ENCODE results near the gene MAP1LC3B.

MAP1LC3B gene

DNA sequence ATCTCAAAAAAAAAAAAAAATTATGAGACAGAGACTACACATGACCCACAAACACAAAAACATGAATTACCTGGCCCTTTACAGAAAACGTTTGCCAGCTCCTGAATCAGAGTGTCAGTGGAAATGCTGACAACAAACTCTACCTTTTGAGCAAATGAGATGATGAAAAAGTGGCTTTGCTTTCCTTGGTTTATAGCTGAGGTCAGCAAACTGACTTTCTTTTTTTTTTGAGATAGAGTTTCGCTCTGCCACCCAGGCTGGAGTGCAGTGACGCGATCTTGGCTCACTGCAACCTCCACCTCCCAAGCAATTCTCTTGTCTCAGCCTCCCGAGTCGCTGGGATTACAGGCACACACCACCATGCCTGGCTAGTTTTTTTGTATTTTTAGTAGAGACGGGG is 54.3 kb downstream of the MAP1LC3B start:
- Histone ChIP-seq H3K36me3 (ENCODE audit: insufficient read depth, low read length) (peaks cover 67% of the 10 kb centered on the region), H3K9me2 (ENCODE audit: low read depth, low read length) (no peaks in the 10 kb centered on the region), H3K4me1 (ENCODE audit: insufficient read depth, low read length, severe bottlenecking) (no peaks in the 10 kb centered on the region), H3F3A (ENCODE audit: insufficient read depth, low read length) (no peaks in the 10 kb centered on the region), H2AFZ (ENCODE audit: low read length) (no peak overlapping the region), H3K27ac (ENCODE audit: low read depth, low read length, poor library complexity, severe bottlenecking) (no peak overlapping the region), H3K79me2 (ENCODE audit: insufficient read depth, low read length) (no peaks in the 10 kb centered on the region), H3K9ac (ENCODE audit: low read length) (no peak overlapping the region), H3K9me3 (ENCODE audit: low read length) (peaks cover 3% of the 10 kb centered on the region; the same call in 1 of the 2 replicates), H3K4me2 (ENCODE audit: low read length) (no peak overlapping the region), H3K27me3 (ENCODE audit: insufficient read depth, low read length) (no peaks in the 10 kb centered on the region), H4K20me1 (ENCODE audit: insufficient read depth, low read length) (no peaks in the 10 kb centered on the region), H3K4me3 (ENCODE audit: low read depth, low read length, poor library complexity, severe bottlenecking) (no peak overlapping the region)
- TF ChIP-seq, protein P1, sequence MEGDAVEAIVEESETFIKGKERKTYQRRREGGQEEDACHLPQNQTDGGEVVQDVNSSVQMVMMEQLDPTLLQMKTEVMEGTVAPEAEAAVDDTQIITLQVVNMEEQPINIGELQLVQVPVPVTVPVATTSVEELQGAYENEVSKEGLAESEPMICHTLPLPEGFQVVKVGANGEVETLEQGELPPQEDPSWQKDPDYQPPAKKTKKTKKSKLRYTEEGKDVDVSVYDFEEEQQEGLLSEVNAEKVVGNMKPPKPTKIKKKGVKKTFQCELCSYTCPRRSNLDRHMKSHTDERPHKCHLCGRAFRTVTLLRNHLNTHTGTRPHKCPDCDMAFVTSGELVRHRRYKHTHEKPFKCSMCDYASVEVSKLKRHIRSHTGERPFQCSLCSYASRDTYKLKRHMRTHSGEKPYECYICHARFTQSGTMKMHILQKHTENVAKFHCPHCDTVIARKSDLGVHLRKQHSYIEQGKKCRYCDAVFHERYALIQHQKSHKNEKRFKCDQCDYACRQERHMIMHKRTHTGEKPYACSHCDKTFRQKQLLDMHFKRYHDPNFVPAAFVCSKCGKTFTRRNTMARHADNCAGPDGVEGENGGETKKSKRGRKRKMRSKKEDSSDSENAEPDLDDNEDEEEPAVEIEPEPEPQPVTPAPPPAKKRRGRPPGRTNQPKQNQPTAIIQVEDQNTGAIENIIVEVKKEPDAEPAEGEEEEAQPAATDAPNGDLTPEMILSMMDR (IDR thresholded peaks at IDR 0.05; ENCODE audit: low read length), result no peak
- TF ChIP-seq EZH2 (IDR thresholded peaks at IDR 0.05; ENCODE audit: borderline replicate concordance, low read length), result no peak

DNA sequence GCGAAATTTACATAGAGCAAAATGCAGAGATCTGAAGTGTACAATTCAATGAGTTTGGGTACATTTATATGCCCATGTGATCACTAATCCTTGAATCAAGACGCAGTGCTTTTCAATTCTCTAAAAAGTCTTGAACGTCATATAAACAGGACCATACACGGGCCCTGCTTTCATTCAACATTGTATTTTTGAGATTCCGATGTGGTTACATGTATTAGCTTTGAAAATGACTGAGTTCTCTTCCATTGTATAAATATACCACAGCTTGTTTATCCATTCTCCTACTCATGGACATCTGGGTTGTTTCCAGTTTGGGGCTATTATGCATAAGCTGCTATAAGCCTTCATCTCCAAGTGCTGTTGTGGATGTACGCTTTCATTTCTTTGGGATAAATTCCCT is 55.2 kb downstream of the MAP1LC3B start:
- no peak overlapping the region for H2AFZ ChIP-seq (ENCODE audit: low read length)
- no peak overlapping the region for H3K27ac ChIP-seq (ENCODE audit: low read depth, low read length, poor library complexity, severe bottlenecking)
- no peak overlapping the region for H3K4me3 ChIP-seq (ENCODE audit: low read depth, low read length, poor library complexity, severe bottlenecking)
- H3K9me3 ChIP-seq (ENCODE audit: low read length), result peaks cover 3% of the 10 kb centered on the region; the same call in 1 of the 2 replicates
- no peaks in the 10 kb centered on the region for H3K79me2 ChIP-seq (ENCODE audit: insufficient read depth, low read length)
- TF ChIP-seq, protein P1 (IDR thresholded peaks at IDR 0.05; ENCODE audit: low read length), result no peak
- no peak for TF ChIP-seq EZH2 (IDR thresholded peaks at IDR 0.05; ENCODE audit: borderline replicate concordance, low read length)
- no peaks in the 10 kb centered on the region for H4K20me1 ChIP-seq (ENCODE audit: insufficient read depth, low read length)
- H3K4me1 ChIP-seq (ENCODE audit: insufficient read depth, low read length, severe bottlenecking), result no peaks in the 10 kb centered on the region
- no peak overlapping the region for H3K9ac ChIP-seq (ENCODE audit: low read length)
- no peaks in the 10 kb centered on the region for H3F3A ChIP-seq (ENCODE audit: insufficient read depth, low read length)
- no peaks in the 10 kb centered on the region for H3K27me3 ChIP-seq (ENCODE audit: insufficient read depth, low read length)
- no peaks in the 10 kb centered on the region for H3K9me2 ChIP-seq (ENCODE audit: low read depth, low read length)
- H3K4me2 ChIP-seq (ENCODE audit: low read length), result no peak overlapping the region
- H3K36me3 ChIP-seq (ENCODE audit: insufficient read depth, low read length), result peaks cover 76% of the 10 kb centered on the region

DNA sequence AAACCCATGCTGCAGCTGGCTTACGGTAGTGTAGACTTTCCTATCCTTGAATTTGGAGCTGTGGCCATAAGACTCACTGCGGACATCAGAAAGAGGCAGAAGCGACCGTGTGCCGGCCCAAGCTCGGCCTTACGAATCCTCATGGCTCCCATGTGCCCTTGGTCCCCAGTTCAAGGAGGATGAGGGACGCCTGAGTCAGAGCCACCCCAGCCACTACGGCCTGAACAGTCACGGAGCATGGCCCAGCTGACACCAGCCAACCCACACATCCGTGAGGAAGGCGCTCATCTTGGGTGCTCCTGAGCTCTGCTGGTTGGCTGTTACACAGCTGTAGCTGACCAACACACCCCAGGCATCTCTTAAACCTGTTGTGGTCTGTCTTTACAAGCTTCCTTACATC is 56.7 kb downstream of the MAP1LC3B start:
- no peak overlapping the region for H3K27ac ChIP-seq (ENCODE audit: low read depth, low read length, poor library complexity, severe bottlenecking)
- H4K20me1 ChIP-seq (ENCODE audit: insufficient read depth, low read length), result no peaks in the 10 kb centered on the region
- H3K4me3 ChIP-seq (ENCODE audit: low read depth, low read length, poor library complexity, severe bottlenecking), result no peak overlapping the region
- H3K27me3 ChIP-seq (ENCODE audit: insufficient read depth, low read length), result no peaks in the 10 kb centered on the region
- H3K4me1 ChIP-seq (ENCODE audit: insufficient read depth, low read length, severe bottlenecking), result no peaks in the 10 kb centered on the region
- H3K9me3 ChIP-seq (ENCODE audit: low read length), result peaks cover 3% of the 10 kb centered on the region; the same call in 1 of the 2 replicates
- TF ChIP-seq EZH2 (IDR thresholded peaks at IDR 0.05; ENCODE audit: borderline replicate concordance, low read length), result no peak
- TF ChIP-seq, protein P1 (IDR thresholded peaks at IDR 0.05; ENCODE audit: low read length), result no peak
- H3K36me3 ChIP-seq (ENCODE audit: insufficient read depth, low read length), result peaks cover 85% of the 10 kb centered on the region
- H3K79me2 ChIP-seq (ENCODE audit: insufficient read depth, low read length), result no peaks in the 10 kb centered on the region
- no peak overlapping the region for H3K9ac ChIP-seq (ENCODE audit: low read length)
- H3F3A ChIP-seq (ENCODE audit: insufficient read depth, low read length), result no peaks in the 10 kb centered on the region
- no peaks in the 10 kb centered on the region for H3K9me2 ChIP-seq (ENCODE audit: low read depth, low read length)
- H3K4me2 ChIP-seq (ENCODE audit: low read length), result no peak overlapping the region
- no peak overlapping the region for H2AFZ ChIP-seq (ENCODE audit: low read length)

Measured in OCI-LY1 (cell line).